Activated T-cell treated with anti-CD3 and anti-CD28 coated beads, Interleukin-2, amount 50 U/mL, for 24 hours (primary cell): ENCODE results near the gene SP6.

Experiments
- DNase-seq: peaks from one replicate; pipeline ENCODE4 v3.0.0-alpha.2; 2020
- H3K27ac Mint-ChIP-seq: 2 replicates; pipeline ENCODE4 v1.8.0; 2020; ENCODE audit warnings: mild to moderate bottlenecking, mixed read lengths
- H3K27me3 Mint-ChIP-seq: 2 replicates; pipeline ENCODE4 v1.8.0; 2020; ENCODE audit warnings: mixed read lengths
- H3K36me3 Mint-ChIP-seq: 2 replicates; pipeline ENCODE4 v1.8.0; 2020; ENCODE audit warnings: low read depth, mixed read lengths
- H3K4me1 Mint-ChIP-seq: 2 replicates; pipeline ENCODE4 v1.8.0; 2020; ENCODE audit warnings: low read depth, mixed read lengths
- H3K4me3 Mint-ChIP-seq: 2 replicates; pipeline ENCODE4 v1.8.0; 2020; ENCODE audit warnings: mild to moderate bottlenecking, moderate library complexity, mixed read lengths
- H3K9me3 Mint-ChIP-seq: 2 replicates; pipeline ENCODE4 v1.8.0; 2020; ENCODE audit warnings: mixed read lengths

SP6 gene

DNA sequence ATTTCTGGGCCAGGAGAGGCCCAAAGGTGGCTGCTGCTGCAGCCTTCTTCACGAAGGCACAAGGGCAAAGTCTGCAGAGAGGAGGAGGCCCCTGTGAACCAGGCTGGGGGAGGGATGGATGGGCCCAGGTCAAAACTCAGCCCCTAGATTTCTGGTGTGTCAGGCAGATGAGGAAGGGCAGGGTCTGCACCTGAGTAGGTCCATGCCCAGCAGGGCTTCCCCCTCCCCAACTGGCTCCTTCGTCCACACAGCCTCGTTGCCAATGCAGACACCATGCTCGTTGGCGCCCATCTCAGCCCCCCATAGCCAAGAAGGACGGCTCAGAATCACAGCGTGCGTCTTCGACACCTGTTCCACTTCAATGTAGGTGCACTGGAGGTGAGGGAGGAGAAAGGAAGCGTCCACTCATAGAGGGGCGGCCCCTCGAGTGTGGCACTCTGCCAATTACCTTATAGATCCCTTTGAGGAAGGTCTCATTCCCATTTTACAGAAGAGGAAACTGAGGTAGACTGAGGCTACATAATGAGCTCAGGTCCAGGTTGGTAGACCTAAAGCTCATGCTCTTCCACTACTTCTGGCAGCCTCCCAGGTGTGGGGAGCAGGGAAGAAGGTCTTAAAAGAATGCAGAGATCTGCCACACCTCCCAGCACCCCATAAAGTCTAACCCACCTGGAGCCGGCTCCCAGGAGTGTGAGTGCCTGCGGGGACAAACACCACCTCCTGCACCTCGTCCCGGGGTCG lies 10.8 kb downstream of the SP6 start:
- Mint-ChIP-seq H3K36me3 (peaks cover 31% of the 10 kb centered on the region), H3K4me1 (peaks cover 38% of the 10 kb centered on the region), H3K27me3 (peaks cover 17% of the 10 kb centered on the region), H3K4me3 (peak overlapping the region; percentile 89), H3K27ac (peak overlapping the region; percentile 93), H3K9me3 (no peaks in the 10 kb centered on the region)
- no peak for DNase-seq

DNA sequence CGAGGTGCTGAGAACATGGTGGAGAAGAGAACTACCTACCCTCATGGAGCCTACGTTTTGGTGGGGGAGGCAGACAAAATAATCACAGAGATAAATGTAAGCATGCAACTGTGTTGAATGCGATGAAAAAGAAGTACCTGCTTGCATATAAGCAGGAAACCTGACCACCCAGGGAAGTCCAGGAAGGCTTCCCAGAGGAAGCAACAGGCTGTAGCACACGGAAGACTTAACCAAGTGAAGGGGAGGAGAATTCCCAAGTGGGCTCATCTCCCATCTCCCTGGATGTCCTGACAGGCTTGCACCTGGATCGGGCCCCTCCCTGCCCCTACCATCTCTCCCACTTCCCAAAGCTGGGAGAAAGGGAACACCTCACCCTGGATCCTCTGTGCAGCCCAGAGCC lies 11.9 kb downstream of the SP6 start:
- peaks cover 31% of the 10 kb centered on the region for H3K36me3 Mint-ChIP-seq

DNA sequence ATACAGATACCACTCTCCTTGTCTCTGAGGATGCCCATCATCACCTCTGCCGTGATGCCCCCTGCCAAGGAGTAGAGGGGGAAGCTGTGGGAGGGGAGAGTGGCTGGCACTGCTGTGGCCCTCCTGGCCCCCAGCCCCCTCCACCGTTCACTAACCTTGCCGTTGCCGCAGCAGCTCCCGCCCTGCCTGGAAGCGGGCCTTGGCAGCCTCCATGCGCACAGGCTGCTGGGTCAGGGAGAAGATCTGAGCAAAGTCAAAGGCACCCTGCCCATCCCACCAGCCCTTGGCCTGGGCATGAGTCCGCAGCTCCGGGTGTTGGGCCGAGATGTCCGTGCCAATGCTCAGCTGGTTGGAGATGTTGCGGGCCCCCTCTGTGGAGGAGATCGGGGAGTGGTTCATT lies 12.3 kb downstream of the SP6 start:
- Mint-ChIP-seq H3K36me3 (peaks cover 31% of the 10 kb centered on the region), H3K27me3 (peaks cover 2% of the 10 kb centered on the region), H3K4me1 (peaks cover 53% of the 10 kb centered on the region), H3K4me3 (peak overlapping the region; percentile 18), H3K9me3 (no peaks in the 10 kb centered on the region), H3K27ac (no peak overlapping the region)
- DNase-seq: no peak

More for the DNA sequence above, 11.9 kb downstream of the SP6 start:
- no peak overlapping the region for H3K27ac Mint-ChIP-seq
- no peaks in the 10 kb centered on the region for H3K9me3 Mint-ChIP-seq
- H3K4me3 Mint-ChIP-seq: peak overlapping the region; percentile 18
- peaks cover 6% of the 10 kb centered on the region for H3K27me3 Mint-ChIP-seq
- H3K4me1 Mint-ChIP-seq: peaks cover 49% of the 10 kb centered on the region
- DNase-seq: no peak

DNA sequence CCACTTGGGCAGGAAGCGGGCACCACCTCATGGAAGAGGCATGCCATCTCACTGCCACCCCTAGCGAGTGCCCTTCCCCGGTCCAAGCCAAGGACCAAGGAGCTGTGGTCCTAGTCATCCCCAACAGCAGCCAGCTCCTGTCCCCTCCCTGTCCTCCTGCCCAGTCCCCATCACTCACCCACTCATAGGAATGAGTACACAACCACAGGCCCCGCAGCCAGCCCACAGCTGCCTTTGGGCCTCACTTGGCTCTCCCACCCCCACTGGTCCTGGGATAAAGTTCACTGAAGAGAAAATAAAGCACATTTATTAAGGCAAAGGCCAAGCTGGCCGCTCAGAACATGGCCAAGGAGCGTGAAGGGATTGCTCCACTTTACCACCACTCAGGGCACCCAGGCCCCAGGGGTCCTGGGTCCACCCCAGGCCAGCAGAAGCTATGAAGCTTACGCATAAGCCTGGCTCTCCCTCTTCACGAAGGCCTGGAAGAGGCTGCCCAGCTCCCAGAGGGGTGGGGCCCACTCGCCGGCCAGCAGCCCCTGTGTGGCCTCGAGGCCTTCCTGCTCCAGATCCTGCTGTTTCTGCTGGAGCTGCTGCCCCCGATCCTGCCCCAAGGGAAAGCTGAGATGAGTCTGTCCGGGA lies 13.4 kb downstream of the SP6 start:
- H3K4me3 Mint-ChIP-seq: no peak overlapping the region
- DNase-seq: no peak
- H3K36me3 Mint-ChIP-seq: peaks cover 31% of the 10 kb centered on the region
- peaks cover 49% of the 10 kb centered on the region for H3K4me1 Mint-ChIP-seq
- H3K27ac Mint-ChIP-seq: no peak overlapping the region
- H3K9me3 Mint-ChIP-seq: no peaks in the 10 kb centered on the region
- H3K27me3 Mint-ChIP-seq: no peaks in the 10 kb centered on the region

DNA sequence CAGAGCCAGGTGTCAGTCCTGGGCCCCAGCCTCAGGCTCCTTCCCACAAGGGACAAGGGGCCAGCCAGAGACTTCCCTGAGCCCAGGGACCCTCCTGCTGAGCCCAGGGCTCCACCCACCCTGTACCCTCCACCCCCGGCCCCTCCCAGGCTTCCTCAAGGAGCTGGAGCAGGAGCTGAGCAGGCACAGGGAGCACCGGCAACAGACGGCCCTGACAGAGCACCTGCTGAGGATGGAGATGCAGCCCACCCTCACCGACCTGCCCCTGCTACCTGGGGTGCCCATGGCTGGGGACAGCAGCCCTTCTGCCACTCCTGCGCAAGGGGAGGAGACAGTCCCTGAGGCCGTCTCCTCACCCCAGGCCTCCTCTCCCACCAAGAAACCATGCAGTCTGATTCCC lies 14.4 kb downstream of the SP6 start:
- H3K27me3 Mint-ChIP-seq: no peaks in the 10 kb centered on the region
- peaks cover 49% of the 10 kb centered on the region for H3K4me1 Mint-ChIP-seq
- DNase-seq: no peak
- peaks cover 31% of the 10 kb centered on the region for H3K36me3 Mint-ChIP-seq
- H3K27ac Mint-ChIP-seq: no peak overlapping the region
- no peak overlapping the region for H3K4me3 Mint-ChIP-seq
- H3K9me3 Mint-ChIP-seq: no peaks in the 10 kb centered on the region

DNA sequence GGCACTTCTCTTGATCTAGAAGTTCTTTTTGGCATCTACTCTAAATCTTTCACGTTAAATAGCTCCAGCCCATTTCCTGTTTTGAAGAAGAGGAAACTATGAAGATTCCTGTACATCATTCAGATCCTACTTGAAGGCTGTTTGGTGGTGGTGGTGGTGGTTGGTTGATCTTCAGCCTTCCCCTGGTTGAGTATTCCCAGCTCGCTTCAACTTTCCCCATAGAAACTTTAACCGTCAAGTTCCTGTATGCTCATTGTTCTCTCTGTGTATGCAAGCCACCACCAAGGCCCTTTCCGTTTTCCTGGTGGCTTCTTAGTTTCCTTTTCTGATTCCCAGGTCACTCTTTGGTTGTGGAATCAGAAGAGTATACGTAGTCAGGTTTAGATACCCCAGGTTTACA lies 16.2 kb downstream of the SP6 start:
- Mint-ChIP-seq H3K9me3 (no peaks in the 10 kb centered on the region), H3K36me3 (peaks cover 40% of the 10 kb centered on the region), H3K4me1 (peaks cover 49% of the 10 kb centered on the region), H3K27ac (peak overlapping the region; percentile 45), H3K27me3 (no peaks in the 10 kb centered on the region), H3K4me3 (no peak overlapping the region)
- no peak for DNase-seq

DNA sequence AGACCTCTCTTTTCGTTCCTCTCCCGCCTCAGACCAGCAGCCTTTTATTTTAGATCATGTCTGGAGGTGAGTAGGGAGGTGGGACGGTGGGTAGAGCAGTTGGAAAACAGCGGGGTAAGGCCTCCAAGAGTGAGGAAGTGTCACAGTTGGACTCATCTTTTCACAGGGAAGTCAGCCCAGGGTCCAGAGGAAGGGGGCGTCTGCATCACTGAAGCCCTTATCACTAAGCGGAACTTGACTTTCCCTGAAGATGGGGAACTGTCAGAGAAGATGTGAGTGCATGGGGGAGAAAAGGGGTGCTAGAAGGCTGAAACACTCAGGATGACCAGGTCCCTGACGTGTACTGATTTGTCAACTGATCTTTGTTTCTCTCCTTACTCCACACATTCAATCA lies 19.0 kb downstream of the SP6 start:
- no peaks in the 10 kb centered on the region for H3K9me3 Mint-ChIP-seq
- H3K27me3 Mint-ChIP-seq: no peaks in the 10 kb centered on the region
- H3K36me3 Mint-ChIP-seq: peaks cover 47% of the 10 kb centered on the region
- H3K27ac Mint-ChIP-seq: peak overlapping the region; percentile 93
- H3K4me3 Mint-ChIP-seq: peak overlapping the region; percentile 92
- DNase-seq: no peak
- H3K4me1 Mint-ChIP-seq: peaks cover 58% of the 10 kb centered on the region

DNA sequence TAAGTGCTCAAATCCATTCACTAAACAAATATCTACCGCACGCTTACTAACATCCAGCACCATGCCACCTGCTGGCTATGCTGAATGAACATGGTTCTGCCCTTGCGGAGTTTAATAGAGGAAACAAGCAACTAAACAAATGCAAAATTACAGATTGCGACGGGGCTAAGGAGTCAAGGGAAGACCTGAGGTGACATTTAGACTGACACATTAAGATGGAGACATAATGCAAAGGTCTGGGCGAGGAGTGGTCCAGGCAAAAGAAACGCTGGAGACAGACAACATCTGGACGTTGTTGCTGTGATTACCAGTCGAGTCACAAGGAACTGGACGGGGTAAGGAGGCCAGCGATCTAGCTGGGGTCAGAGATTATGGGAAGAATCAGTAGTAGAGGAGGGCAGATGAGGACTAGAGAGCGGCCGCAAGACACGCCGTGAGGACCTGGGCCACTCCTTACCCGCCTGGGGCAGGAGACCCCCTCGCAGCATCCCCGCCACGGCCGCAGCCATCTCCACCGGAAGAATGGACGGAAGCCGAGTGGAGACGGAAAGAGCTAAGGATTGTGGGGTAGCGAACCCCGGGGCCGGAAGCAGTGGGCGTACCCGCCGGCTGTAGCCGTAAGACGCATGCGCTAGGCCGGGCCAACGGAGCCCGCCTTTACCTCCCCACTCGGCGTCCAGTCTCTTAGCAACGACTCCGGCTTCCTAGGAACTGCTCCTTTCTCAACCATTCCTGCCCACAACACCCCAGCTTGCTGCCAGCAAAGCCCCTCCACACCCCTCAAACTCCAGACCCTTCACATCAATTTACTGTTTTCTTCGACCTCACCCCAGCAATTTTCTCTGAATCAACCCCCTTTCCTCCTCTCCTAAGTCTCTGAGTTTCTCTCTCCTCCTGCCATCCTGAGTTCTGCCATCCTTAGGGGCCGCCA lies 19.7 kb downstream of the SP6 start, which contains the start of the genes LRRC46 and MRPL10:
TSS of gene LRRC46 (plus strand) at position 668 of the 931 bp plus-strand sequence. CDS start 320 bp downstream, outside the sequence.
TSS of gene MRPL10 (minus strand) at position 539 of the 931 bp plus-strand sequence. CDS start at position 509, 30 bp downstream.
- H3K9me3 Mint-ChIP-seq: no peaks in the 10 kb centered on the region
- H3K27ac Mint-ChIP-seq: peak within 1 kb of the TSS; percentile 93
- H3K36me3 Mint-ChIP-seq: peaks cover 51% of the 10 kb centered on the region
- H3K4me1 Mint-ChIP-seq: peaks cover 58% of the 10 kb centered on the region
- peak; percentile 94 for DNase-seq
- H3K27me3 Mint-ChIP-seq: no peaks in the 10 kb centered on the region
- peak within 1 kb of the TSS; percentile 92 for H3K4me3 Mint-ChIP-seq

DNA sequence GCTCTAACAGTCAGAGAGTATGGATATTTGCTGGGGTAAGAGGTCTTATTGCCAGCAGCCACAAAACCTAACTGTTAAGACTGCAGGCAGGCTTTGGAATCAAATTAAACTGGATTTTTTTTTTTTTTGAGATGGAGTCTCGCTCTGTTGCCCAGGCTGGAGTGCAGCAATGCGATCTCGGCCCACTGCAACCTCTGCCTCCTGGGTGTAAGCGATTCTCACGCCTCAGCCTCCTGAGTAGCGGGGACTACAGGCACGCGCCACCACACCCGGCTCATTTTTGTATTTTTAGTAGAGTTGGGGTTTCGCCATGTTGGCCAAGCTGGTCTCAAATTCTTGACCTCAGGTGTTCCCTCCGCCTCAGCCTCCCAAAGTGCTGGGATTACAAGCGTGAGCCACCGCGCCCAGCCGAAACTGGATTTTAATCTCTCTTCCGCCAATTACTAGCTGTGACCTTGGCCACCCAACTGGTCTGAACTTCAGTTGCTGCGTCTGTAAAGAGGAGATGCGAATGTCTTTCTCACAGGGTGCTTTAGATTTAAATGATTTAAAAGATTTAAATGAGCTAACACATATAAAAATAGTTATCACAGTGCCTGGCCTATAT lies 20.5 kb downstream of the SP6 start:
- DNase-seq: no peak
- Mint-ChIP-seq H3K36me3 (peaks cover 54% of the 10 kb centered on the region), H3K27ac (peak overlapping the region; percentile 93), H3K9me3 (no peaks in the 10 kb centered on the region), H3K4me1 (peaks cover 52% of the 10 kb centered on the region), H3K27me3 (no peaks in the 10 kb centered on the region), H3K4me3 (peak overlapping the region; percentile 92)

DNA sequence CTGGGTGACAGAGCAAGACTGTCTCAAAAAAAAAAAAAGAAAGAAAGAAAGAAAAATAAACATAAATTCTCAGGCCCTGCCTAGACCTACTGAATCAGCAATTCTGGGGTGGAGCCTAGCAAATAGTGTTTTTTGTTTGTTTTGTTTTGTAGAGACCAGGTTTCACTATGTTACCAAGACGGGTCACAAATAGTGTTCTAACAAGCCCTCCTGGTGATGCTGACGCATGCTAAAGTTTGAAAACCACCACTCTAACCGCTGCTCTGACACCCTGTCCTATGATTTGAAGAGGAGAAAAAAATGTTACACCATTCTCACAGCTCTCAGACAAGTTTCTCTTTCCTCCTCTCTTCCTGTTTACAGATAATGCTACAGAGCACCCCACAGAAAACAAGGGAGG lies 21.1 kb downstream of the SP6 start:
- Mint-ChIP-seq H3K27ac (peak overlapping the region; percentile 93), H3K36me3 (peaks cover 58% of the 10 kb centered on the region), H3K9me3 (no peaks in the 10 kb centered on the region), H3K27me3 (no peaks in the 10 kb centered on the region), H3K4me1 (peaks cover 46% of the 10 kb centered on the region), H3K4me3 (peak overlapping the region; percentile 92)
- DNase-seq: no peak

DNA sequence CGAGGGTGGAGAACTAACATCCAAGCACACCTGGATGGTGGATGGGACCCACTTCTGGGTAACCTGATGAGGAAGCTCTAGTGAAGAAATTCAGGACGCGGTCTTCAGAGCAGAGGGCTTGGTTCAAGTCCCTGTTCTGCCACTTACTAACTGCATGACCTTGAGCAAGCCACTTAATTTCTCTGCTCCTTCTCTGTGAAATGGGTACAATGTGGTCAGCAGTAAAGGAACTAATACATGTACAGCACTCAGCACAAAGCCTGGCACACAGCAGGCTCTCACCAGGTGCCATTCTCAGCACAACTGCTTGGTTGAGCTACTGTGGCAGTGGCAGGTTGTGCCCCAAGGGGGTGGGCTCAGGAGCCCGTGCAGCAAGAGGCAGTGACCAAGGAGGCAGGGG lies 27.4 kb downstream of the SP6 start:
- Mint-ChIP-seq H3K36me3 (peaks cover 66% of the 10 kb centered on the region), H3K4me3 (no peak overlapping the region), H3K9me3 (no peaks in the 10 kb centered on the region), H3K27me3 (no peaks in the 10 kb centered on the region), H3K4me1 (peaks cover 29% of the 10 kb centered on the region), H3K27ac (peak overlapping the region; percentile 33)
- DNase-seq: no peak

DNA sequence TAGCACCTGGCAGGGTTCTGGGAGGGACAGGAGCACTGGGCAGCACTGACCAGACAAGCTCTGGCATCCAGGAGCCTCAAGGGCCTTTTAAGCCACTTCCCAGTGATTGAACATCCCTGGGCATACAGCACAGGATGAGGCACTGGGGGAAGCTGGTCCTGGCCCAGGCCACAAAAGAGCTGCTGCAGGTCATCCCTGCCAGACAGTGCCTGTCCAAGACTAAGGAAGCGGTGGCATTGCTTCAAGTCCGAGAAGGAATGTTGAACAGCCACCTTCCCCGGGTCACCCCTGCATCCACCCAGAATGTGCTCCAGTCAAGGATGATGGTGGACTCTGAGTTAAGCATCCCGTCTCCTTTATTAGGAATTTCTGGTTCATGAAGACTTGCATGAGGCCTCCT lies 28.2 kb downstream of the SP6 start:
- Mint-ChIP-seq H3K36me3 (peaks cover 66% of the 10 kb centered on the region), H3K27me3 (no peaks in the 10 kb centered on the region), H3K4me1 (peaks cover 24% of the 10 kb centered on the region), H3K4me3 (peak overlapping the region; percentile 95), H3K9me3 (no peaks in the 10 kb centered on the region), H3K27ac (peak overlapping the region; percentile 94)
- no peak for DNase-seq

DNA sequence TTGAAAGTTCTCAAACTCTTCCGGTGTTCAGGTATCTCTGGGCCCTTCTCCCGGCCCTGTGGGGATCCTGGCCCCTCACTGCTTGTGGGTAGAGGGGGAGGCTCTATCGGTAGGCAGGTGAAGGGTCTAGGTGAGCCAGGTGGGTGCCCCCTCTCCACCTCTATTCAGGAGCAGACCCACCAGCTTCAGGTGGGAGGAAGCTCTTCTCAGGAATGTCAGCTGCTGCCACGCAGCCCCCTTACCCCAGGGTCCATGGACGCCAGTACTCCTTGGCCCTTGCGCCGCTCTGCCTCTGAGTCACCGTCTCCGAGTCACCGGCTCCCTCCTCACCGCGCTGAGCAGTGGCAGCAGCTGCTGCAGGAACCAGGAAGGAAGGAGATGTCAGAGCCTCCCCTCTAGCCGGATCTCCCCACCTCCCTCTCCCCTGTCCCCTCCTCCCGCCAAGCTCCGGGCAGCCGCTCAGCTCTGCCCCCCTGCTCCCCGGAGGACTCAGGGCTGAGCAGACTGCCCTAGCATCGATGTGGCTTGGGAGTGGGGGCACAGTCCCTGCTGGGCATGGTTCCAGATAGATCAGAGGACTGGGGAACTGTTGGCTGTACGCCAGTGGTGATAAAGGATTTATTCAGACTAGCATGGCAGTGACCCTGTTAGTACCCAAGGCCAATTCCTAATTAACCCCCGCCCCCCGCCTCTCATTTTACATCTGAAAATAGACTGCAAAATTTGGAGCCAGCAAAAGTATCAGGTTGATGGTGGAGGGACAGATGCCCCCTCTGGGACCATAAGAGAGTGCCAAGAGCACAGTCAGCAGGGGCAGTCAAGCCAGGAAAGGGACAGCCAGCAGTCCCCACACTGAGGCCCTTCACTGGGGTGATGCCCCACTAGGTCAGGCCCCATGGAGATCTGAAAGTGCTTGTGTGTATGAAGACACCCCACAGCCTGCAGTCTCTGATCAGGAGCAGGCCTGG lies 29.3 kb downstream of the SP6 start, which contains the start of gene OSBPL7:
TSS of gene OSBPL7 (minus strand) at position 371 of the 968 bp plus-strand sequence. CDS start 1,516 bp downstream, outside the sequence.
- Mint-ChIP-seq H3K4me1 (peaks cover 24% of the 10 kb centered on the region), H3K27me3 (no peaks in the 10 kb centered on the region), H3K36me3 (peaks cover 68% of the 10 kb centered on the region), H3K4me3 (peak within 1 kb of the TSS; percentile 95), H3K27ac (peak within 1 kb of the TSS; percentile 94), H3K9me3 (no peaks in the 10 kb centered on the region)
- peak; percentile 81 for DNase-seq
